GM12878 (cell line): ENCODE measurements around the gene SCUBE3. TPM values are rescaled to one million over a fixed set of nuclear protein-coding genes. Genes with fewer than 3 reads are reported as not detected.

ENCODE experiments used
- ATAC-seq: fragments of 200-7000 bp; cut with Tn5 transposase; 3 replicates; pipeline ENCODE4 v1.9.1; 2020; ENCODE audit warnings: mild to moderate bottlenecking, moderate library complexity
- BruUV-seq: library from RNA; stranded (reverse); fragments of 400-500 nt; replicated peaks from 2 replicates; lab custom pipeline; 2021; lab: Mats Ljungman, UMichigan
- CTCF ChIA-PET: fragments of 300-600 bp; sonication (Branson Sonifier 250); formaldehyde crosslinking; extraction: SDS; loops from one replicate; lab custom pipeline; 2021; ENCODE audit warnings: inconsistent platforms; lab: Yijun Ruan, JAX
- POLR2A ChIA-PET: fragments of 350-600 bp; formaldehyde crosslinking; extraction: SDS; loops from one replicate; lab custom pipeline; 2021; ENCODE audit warnings: inconsistent platforms; lab: Charles Lee
- RAD21 ChIA-PET: fragments of 300-600 bp; sonication (Branson Sonifier 250); formaldehyde crosslinking; loops from one replicate; lab custom pipeline; 2023; ENCODE audit warnings: antibody characterized with exemption; ENCODE audit not compliant: unreplicated experiment; lab: Charles Lee
- SMC1A ChIA-PET: fragments of 300-600 bp; sonication (Branson Sonifier 250); formaldehyde crosslinking; loops from one replicate; lab custom pipeline; 2023; ENCODE audit not compliant: unreplicated experiment, uncharacterized antibody; lab: Charles Lee
- DNase-seq: peaks from one replicate; pipeline ENCODE4 v3.0.0-alpha.2; 2011; ENCODE audit warnings: low read depth, low spot score
- FAIRE-seq: peaks from 3 replicates; lab custom pipeline; 2011; peaks lifted over from hg19 to GRCh38; lab: Jason Lieb, UNC
- H2AFZ ChIP-seq: 2 replicates; pipeline ENCODE4 v1.6.0; 2011; ENCODE audit warnings: low read depth, low read length, control low read depth; ENCODE audit not compliant: control insufficient read depth
- H3K27ac ChIP-seq: 2 replicates; pipeline ENCODE4 v1.5.1; 2011; ENCODE audit warnings: control low read depth; ENCODE audit not compliant: control insufficient read depth, insufficient read depth
- H3K27me3 ChIP-seq, 2 experiments: replicated peaks in 1 of 2; 2 replicates each; pipeline versions ENCODE4 v1.6.0 to v1.6.1; 2011; ENCODE audit warnings: low read length in 1 of 2; ENCODE audit not compliant: control insufficient read depth in 2 of 2, insufficient read depth in 2 of 2
- H3K36me3 ChIP-seq, 2 experiments: 2 replicates each; pipeline ENCODE4 v1.5.1; 2011; ENCODE audit warnings: low read length in 1 of 2; ENCODE audit not compliant: control insufficient read depth in 2 of 2, insufficient read depth in 2 of 2
- H3K4me1 ChIP-seq: 2 replicates; pipeline ENCODE4 v1.6.1; 2011; ENCODE audit warnings: mild to moderate bottlenecking, low read length, moderate library complexity, mixed read lengths; ENCODE audit not compliant: control insufficient read depth, insufficient read depth
- H3K4me2 ChIP-seq: 2 replicates; pipeline ENCODE4 v1.6.0; 2011; ENCODE audit warnings: control low read depth; ENCODE audit not compliant: control insufficient read depth, insufficient read depth
- H3K4me3 ChIP-seq: fragments of 200-600 bp; sonication (generic); 2 replicates; pipeline ENCODE4 v1.5.1; 2016
- H3K79me2 ChIP-seq: 2 replicates; pipeline ENCODE4 v1.6.0; 2011; ENCODE audit warnings: low read length; ENCODE audit not compliant: control insufficient read depth, insufficient read depth
- H3K9ac ChIP-seq: 2 replicates; pipeline ENCODE4 v1.8.0; 2011; ENCODE audit warnings: low read length, control low read depth, mixed read lengths; ENCODE audit not compliant: control insufficient read depth, insufficient read depth
- H3K9me3 ChIP-seq: replicated peaks from 3 replicates; pipeline ENCODE4 v1.5.1; 2011; ENCODE audit warnings: mild to moderate bottlenecking, low read length; ENCODE audit not compliant: control insufficient read depth, insufficient read depth
- H4K20me1 ChIP-seq: 2 replicates; pipeline ENCODE4 v1.6.0; 2011; ENCODE audit not compliant: control insufficient read depth, insufficient read depth
- ATF2 ChIP-seq: IDR thresholded peaks from 2 replicates; pipeline ENCODE4 v1.6.1; 2012; ENCODE audit warnings: low read length, inconsistent platforms
- CREB1 ChIP-seq: IDR thresholded peaks from 2 replicates; pipeline ENCODE4 v1.6.1; 2012; ENCODE audit warnings: low read depth, mild to moderate bottlenecking, inconsistent platforms
- EP300 ChIP-seq, 2 experiments: fragments of 150-350 bp in 1 of 2; IDR thresholded peaks; 2 replicates each; pipeline ENCODE4 v1.6.1; 2011 to 2012; ENCODE audit warnings: low read depth in 2 of 2, low read length in 2 of 2, borderline replicate concordance in 1 of 2, improper control_type of control experiment in 1 of 2, inconsistent platforms in 1 of 2; ENCODE audit not compliant: control insufficient read depth in 1 of 2
- JUNB ChIP-seq: IDR thresholded peaks from 2 replicates; pipeline ENCODE4 v1.6.1; 2016; ENCODE audit warnings: antibody characterized with exemption, mild to moderate bottlenecking
- MAX ChIP-seq: IDR thresholded peaks from 2 replicates; pipeline ENCODE4 v1.6.1; 2012; ENCODE audit warnings: low read depth, low read length, improper control_type of control experiment
- MTA3 ChIP-seq: IDR thresholded peaks from 2 replicates; pipeline ENCODE4 v1.6.1; 2012; ENCODE audit warnings: low read length, inconsistent platforms, borderline replicate concordance
- NR2F1 ChIP-seq: fragments of 450-650 bp; conservative IDR thresholded peaks from 2 replicates; pipeline ENCODE4 v1.6.1; 2017; ENCODE audit warnings: mild to moderate bottlenecking
- RCOR1 ChIP-seq: conservative IDR thresholded peaks from 2 replicates; pipeline ENCODE4 v1.6.1; 2012; ENCODE audit warnings: low read depth, low read length, improper control_type of control experiment
- RUNX3 ChIP-seq: IDR thresholded peaks from 2 replicates; pipeline ENCODE4 v1.6.1; 2012; ENCODE audit warnings: low read length, inconsistent platforms
- SREBF1 ChIP-seq: IDR thresholded peaks from 2 replicates; pipeline ENCODE4 v1.6.1; 2012; ENCODE audit warnings: mild to moderate bottlenecking, low read length
- TAF1 ChIP-seq: IDR thresholded peaks from 2 replicates; pipeline ENCODE4 v1.6.1; 2011; ENCODE audit warnings: mild to moderate bottlenecking, low read depth, low read length, borderline replicate concordance
- TCF12 ChIP-seq: IDR thresholded peaks from 2 replicates; pipeline ENCODE4 v1.6.1; 2011; ENCODE audit warnings: low read depth, mild to moderate bottlenecking, low read length
- TCF3 ChIP-seq: IDR thresholded peaks from 2 replicates; pipeline ENCODE4 v1.6.1; 2012; ENCODE audit warnings: low read depth, mild to moderate bottlenecking, low read length, borderline replicate concordance; ENCODE audit not compliant: insufficient read depth
- USF1 ChIP-seq: IDR thresholded peaks from 2 replicates; pipeline ENCODE4 v1.6.1; 2011; ENCODE audit warnings: borderline replicate concordance, low read depth, mild to moderate bottlenecking, moderate library complexity, mixed read lengths, low read length; ENCODE audit not compliant: insufficient read depth; ENCODE audit errors: extremely low read length
- ZNF622 ChIP-seq: fragments of 450-650 bp; IDR thresholded peaks from 2 replicates; pipeline ENCODE4 v1.6.1; 2017; ENCODE audit warnings: mild to moderate bottlenecking, inconsistent platforms
- ZNF687 ChIP-seq: fragments of 450-650 bp; IDR thresholded peaks from 2 replicates; pipeline ENCODE4 v1.6.1; 2017; ENCODE audit warnings: mild to moderate bottlenecking, moderate library complexity
- ZZZ3 ChIP-seq: IDR thresholded peaks from 2 replicates; pipeline ENCODE4 v1.6.1; 2011; ENCODE audit warnings: low read depth; ENCODE audit not compliant: control insufficient read depth, insufficient read length
- WGBS: methylation state at CpG from one replicate; pipeline ENCODE4 v1.1.6; 2016; ENCODE audit warnings: low lambda C conversion rate; ENCODE audit not compliant: insufficient replicate concordance, insufficient coverage; ENCODE audit errors: missing lambda C conversion rate; 5-methylcytosine and 5-hydroxymethylcytosine counted together
- in situ Hi-C: fragments of 300-500 bp; cut with MboI; formaldehyde crosslinking; loops from 9 replicates; pipeline ENCODE4 v1.14.3; 2018; ENCODE audit warnings: mixed read lengths
- intact Hi-C: fragments of 100-400 bp; cut with micrococcal nuclease; formaldehyde crosslinking; loops from one replicate; pipeline ENCODE4 v1.14.2; 2022; ENCODE audit not compliant: unreplicated experiment
- polyA plus RNA-seq, 11 experiments: library from polyadenylated mRNA; depleted of rRNA in 4 of 11; unstranded in 6 of 11; stranded (reverse) in 5 of 11; fragments of >200 nt; fragmentation: Nextera tagmentation in 4 of 11; fragmentation: Illumina TruSeq in 1 of 11; extraction: Ambion mirVana in 4 of 11; extraction: Trizol in 1 of 11; gene quantifications; 1 replicate in 1 of 11; 2 replicates in 10 of 11; pipeline versions ENCODE4 v1.2.1 to v1.2.3, GENCODE V29; 2011 to 2016; ENCODE audit warnings: inconsistent platforms in 2 of 11, missing spikeins in 2 of 11, low read depth in 1 of 11
- total RNA-seq, 4 experiments: library from RNA; depleted of rRNA in 3 of 4; stranded (reverse); fragments of >200 nt in 3 of 4; fragmentation: Illumina TruSeq in 1 of 4; extraction: Trizol in 1 of 4; gene quantifications; 2 replicates each; pipeline versions ENCODE4 v1.2.1 to v1.2.3, GENCODE V29; 2013 to 2021

SCUBE3 gene
- total and polyA plus RNA-seq, 10 of the 15 experiments (the other 5 are each of a cell fraction or from before 2014, with no cell fraction given) = under 0.01 to 0.20 (median 0.07) TPM; not detected in 4

GRCh38 chr6:35208419-35208818 lies 5.3 kb upstream of the SCUBE3 start (continued):
- TF ChIP-seq ZNF687 = no peak
- TF ChIP-seq NR2F1 = no peak
- no peak for TF ChIP-seq ATF2
- no peak for TF ChIP-seq ZNF622
- TF ChIP-seq RCOR1 = no peak
- TF ChIP-seq, all 136 proteins: peak for 0

- no peaks in the 10 kb centered on the region for H3K79me2 ChIP-seq
- ATAC-seq = no peak
- FAIRE-seq = no peak
- H3K4me3 ChIP-seq = no peak overlapping the region
- intact Hi-C loops = loop anchor here (5.0 kb wide), 2 partner anchors 33 to 222 kb away; no protein-coding TSS in a partner anchor
- ChIA-PET CTCF (interaction anchor here (4.9 to 7.5 kb wide), 2 partner anchors 13 to 61 kb away, joined by 39 to 114 read pairs; no protein-coding TSS in a partner anchor), RAD21 (no interaction called here), SMC1A (interaction anchor here (0.9 to 7.7 kb wide), 3 partner anchors 15 to 69 kb away, joined by 3 to 65 read pairs (median 3); no protein-coding TSS in a partner anchor), POLR2A (interaction anchor here (2.0 kb wide), 1 partner anchor 9 kb away, joined by 5 read pairs; no protein-coding TSS in a partner anchor)
- H3K27ac ChIP-seq = no peak overlapping the region
- no peaks in the 10 kb centered on the region for H3K4me1 ChIP-seq
- no peaks in the 10 kb centered on the region for H3K36me3 ChIP-seq
- WGBS = 0% methylated on average over 1 of the region's 1 CpG
- in situ Hi-C loops = no loop called here
- H4K20me1 ChIP-seq = no peaks in the 10 kb centered on the region
- H3K9me3 ChIP-seq = no peaks in the 10 kb centered on the region
- no peak overlapping the region for H2AFZ ChIP-seq
- DNase-seq = no peak
- no peak overlapping the region for H3K4me2 ChIP-seq
- no TSS peak for BruUV-seq
- peaks cover 2 to 9% of the 10 kb centered on the region in 2 experiments for H3K27me3 ChIP-seq
- H3K9ac ChIP-seq = no peak overlapping the region
- TF ChIP-seq TCF12 = no peak
- no peak for TF ChIP-seq RUNX3
- no peak for TF ChIP-seq TCF3
- TF ChIP-seq SREBF1 = no peak
- no peak for TF ChIP-seq EP300 (IDR thresholded peaks at IDR 0.05; ENCODE audit: borderline replicate concordance in 1 of 2, control insufficient read depth in 1 of 2, low read depth in 2 of 2, low read length in 2 of 2)
- TF ChIP-seq MAX = no peak
- TF ChIP-seq JUNB = no peak
- no peak for TF ChIP-seq TAF1
- no peak for TF ChIP-seq USF1
- no peak for TF ChIP-seq ZZZ3
- TF ChIP-seq MTA3 = no peak
- no peak for TF ChIP-seq RCOR1
- no peak for TF ChIP-seq CREB1
Observed at GRCh38 chr6:35209081-35209480, 4.7 kb upstream of the SCUBE3 start.
